Astrocyte (in vitro differentiated cells and primary cell): ENCODE data around the gene CARS1. TPM values are rescaled to one million over a fixed set of nuclear protein-coding genes. Genes with fewer than 3 reads are reported as not detected.
A peak's percentile ranks its signal among the peaks of the same experiment; 100 is the strongest.

Experiments
- DNase-seq: peaks from one replicate; pipeline ENCODE4 v3.0.0-alpha.2; 2010; ENCODE audit warnings: low read depth
- FAIRE-seq: peaks from 2 replicates; lab custom pipeline; 2011; peaks lifted over from hg19 to GRCh38; lab: Jason Lieb, UNC
- H2AFZ ChIP-seq: 2 replicates; pipeline ENCODE4 v1.6.0; 2012; ENCODE audit warnings: low read depth, low read length, inconsistent platforms
- H3K27ac ChIP-seq: 2 replicates; pipeline ENCODE4 v1.5.1; 2011; ENCODE audit warnings: low read depth, low read length, inconsistent platforms
- H3K27me3 ChIP-seq: 2 replicates; pipeline ENCODE4 v1.6.0; 2011; ENCODE audit warnings: low read length, inconsistent platforms; ENCODE audit not compliant: insufficient read depth
- H3K36me3 ChIP-seq: 2 replicates; pipeline ENCODE4 v1.5.1; 2011; ENCODE audit warnings: low read length, inconsistent platforms; ENCODE audit not compliant: insufficient read depth
- H3K4me1 ChIP-seq: 2 replicates; pipeline ENCODE4 v1.5.1; 2011; ENCODE audit warnings: low read length, inconsistent platforms; ENCODE audit not compliant: insufficient read depth
- H3K4me2 ChIP-seq: 2 replicates; pipeline ENCODE4 v1.6.0; 2012; ENCODE audit warnings: low read length, inconsistent platforms
- H3K4me3 ChIP-seq: 2 replicates; pipeline ENCODE4 v1.5.1; 2011; ENCODE audit warnings: low read depth, mild to moderate bottlenecking, low read length, inconsistent platforms; ENCODE audit not compliant: insufficient read depth
- H3K79me2 ChIP-seq: 2 replicates; pipeline ENCODE4 v1.6.0; 2012; ENCODE audit warnings: mild to moderate bottlenecking, low read length, inconsistent platforms; ENCODE audit not compliant: insufficient read depth
- H3K9ac ChIP-seq: 2 replicates; pipeline ENCODE4 v1.6.0; 2012; ENCODE audit warnings: mild to moderate bottlenecking, low read length, inconsistent platforms
- H3K9me3 ChIP-seq: 2 replicates; pipeline ENCODE4 v1.5.1; 2012; ENCODE audit warnings: low read depth, mild to moderate bottlenecking, low read length, inconsistent platforms; ENCODE audit not compliant: insufficient read depth
- H4K20me1 ChIP-seq: 2 replicates; pipeline ENCODE4 v1.6.0; 2012; ENCODE audit warnings: low read length, inconsistent platforms; ENCODE audit not compliant: insufficient read depth
- H3K27ac Mint-ChIP-seq: one replicate; pipeline ENCODE4 v1.8.0; 2021; ENCODE audit warnings: mild to moderate bottlenecking, mixed read lengths; ENCODE audit not compliant: unreplicated experiment
- H3K27me3 Mint-ChIP-seq: one replicate; pipeline ENCODE4 v1.8.0; 2021; ENCODE audit warnings: low read depth, mixed read lengths; ENCODE audit not compliant: unreplicated experiment
- H3K36me3 Mint-ChIP-seq: one replicate; pipeline ENCODE4 v1.8.0; 2021; ENCODE audit warnings: low read depth, mixed read lengths; ENCODE audit not compliant: unreplicated experiment
- H3K4me1 Mint-ChIP-seq: one replicate; pipeline ENCODE4 v1.8.0; 2021; ENCODE audit warnings: low read depth, mixed read lengths; ENCODE audit not compliant: unreplicated experiment
- H3K4me3 Mint-ChIP-seq: one replicate; pipeline ENCODE4 v1.8.0; 2021; ENCODE audit warnings: mild to moderate bottlenecking, moderate library complexity, mixed read lengths; ENCODE audit not compliant: unreplicated experiment
- H3K9me3 Mint-ChIP-seq: one replicate; pipeline ENCODE4 v1.8.0; 2021; ENCODE audit warnings: mild to moderate bottlenecking, mixed read lengths; ENCODE audit not compliant: unreplicated experiment
- EZH2 ChIP-seq: IDR thresholded peaks from 2 replicates; pipeline ENCODE4 v1.6.1; 2012; ENCODE audit warnings: mild to moderate bottlenecking, low read length, inconsistent platforms; ENCODE audit not compliant: insufficient read depth
- total RNA-seq: library from RNA; stranded (reverse); gene quantifications from 2 replicates; pipeline ENCODE4 v1.2.1, GENCODE V29; 2021
- TF ChIP-seq, protein P1 (sequence below): IDR thresholded peaks from 2 replicates; pipeline ENCODE4 v1.5.1; 2011; ENCODE audit warnings: low read depth, mild to moderate bottlenecking, inconsistent platforms, low read length, moderate library complexity; ENCODE audit not compliant: insufficient read depth

Gene CARS1
- total RNA-seq, 1 donor from 2014 or later = 123 TPM

DNA sequence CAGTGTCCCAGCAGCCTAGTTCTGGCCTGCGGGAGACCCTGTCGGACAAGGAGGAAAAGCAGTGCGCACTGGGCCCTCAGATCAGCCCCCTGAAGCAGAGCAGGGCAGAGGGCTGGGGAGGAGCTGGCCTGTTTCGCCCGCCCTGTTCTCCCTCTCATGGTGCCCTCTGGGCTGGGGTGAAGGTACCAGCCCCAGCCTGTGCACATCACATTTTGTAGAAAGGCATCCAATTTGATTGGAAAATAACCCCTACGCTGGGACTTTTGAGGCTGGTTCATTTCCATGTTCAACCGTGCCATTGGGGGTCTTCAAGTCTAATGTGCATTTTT, 64.3 kb downstream of the CARS1 start:
- Histone ChIP-seq H3K36me3 (no peaks in the 10 kb centered on the region), H3K4me1 (peaks cover 23% of the 10 kb centered on the region), H3K27me3 (no peaks in the 10 kb centered on the region), H4K20me1 (peaks cover 36% of the 10 kb centered on the region), H3K4me3 (peak overlapping the region; percentile 95), H3K79me2 (peaks cover 41% of the 10 kb centered on the region), H3K27ac (peak overlapping the region; percentile 90), H3K4me2 (peak overlapping the region; percentile 98), H2AFZ (peak overlapping the region; percentile 74), H3K9ac (peak overlapping the region; percentile 90), H3K9me3 (no peaks in the 10 kb centered on the region)
- no peak for TF ChIP-seq EZH2
- TF ChIP-seq, protein P1, sequence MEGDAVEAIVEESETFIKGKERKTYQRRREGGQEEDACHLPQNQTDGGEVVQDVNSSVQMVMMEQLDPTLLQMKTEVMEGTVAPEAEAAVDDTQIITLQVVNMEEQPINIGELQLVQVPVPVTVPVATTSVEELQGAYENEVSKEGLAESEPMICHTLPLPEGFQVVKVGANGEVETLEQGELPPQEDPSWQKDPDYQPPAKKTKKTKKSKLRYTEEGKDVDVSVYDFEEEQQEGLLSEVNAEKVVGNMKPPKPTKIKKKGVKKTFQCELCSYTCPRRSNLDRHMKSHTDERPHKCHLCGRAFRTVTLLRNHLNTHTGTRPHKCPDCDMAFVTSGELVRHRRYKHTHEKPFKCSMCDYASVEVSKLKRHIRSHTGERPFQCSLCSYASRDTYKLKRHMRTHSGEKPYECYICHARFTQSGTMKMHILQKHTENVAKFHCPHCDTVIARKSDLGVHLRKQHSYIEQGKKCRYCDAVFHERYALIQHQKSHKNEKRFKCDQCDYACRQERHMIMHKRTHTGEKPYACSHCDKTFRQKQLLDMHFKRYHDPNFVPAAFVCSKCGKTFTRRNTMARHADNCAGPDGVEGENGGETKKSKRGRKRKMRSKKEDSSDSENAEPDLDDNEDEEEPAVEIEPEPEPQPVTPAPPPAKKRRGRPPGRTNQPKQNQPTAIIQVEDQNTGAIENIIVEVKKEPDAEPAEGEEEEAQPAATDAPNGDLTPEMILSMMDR = no peak
- Mint-ChIP-seq H3K36me3 (peaks cover 3% of the 10 kb centered on the region), H3K9me3 (no peaks in the 10 kb centered on the region), H3K27ac (peak overlapping the region; percentile 87), H3K27me3 (no peaks in the 10 kb centered on the region), H3K4me1 (peaks cover 27% of the 10 kb centered on the region), H3K4me3 (peak overlapping the region; percentile 92)
- DNase-seq (no peak), FAIRE-seq (no peak)

DNA sequence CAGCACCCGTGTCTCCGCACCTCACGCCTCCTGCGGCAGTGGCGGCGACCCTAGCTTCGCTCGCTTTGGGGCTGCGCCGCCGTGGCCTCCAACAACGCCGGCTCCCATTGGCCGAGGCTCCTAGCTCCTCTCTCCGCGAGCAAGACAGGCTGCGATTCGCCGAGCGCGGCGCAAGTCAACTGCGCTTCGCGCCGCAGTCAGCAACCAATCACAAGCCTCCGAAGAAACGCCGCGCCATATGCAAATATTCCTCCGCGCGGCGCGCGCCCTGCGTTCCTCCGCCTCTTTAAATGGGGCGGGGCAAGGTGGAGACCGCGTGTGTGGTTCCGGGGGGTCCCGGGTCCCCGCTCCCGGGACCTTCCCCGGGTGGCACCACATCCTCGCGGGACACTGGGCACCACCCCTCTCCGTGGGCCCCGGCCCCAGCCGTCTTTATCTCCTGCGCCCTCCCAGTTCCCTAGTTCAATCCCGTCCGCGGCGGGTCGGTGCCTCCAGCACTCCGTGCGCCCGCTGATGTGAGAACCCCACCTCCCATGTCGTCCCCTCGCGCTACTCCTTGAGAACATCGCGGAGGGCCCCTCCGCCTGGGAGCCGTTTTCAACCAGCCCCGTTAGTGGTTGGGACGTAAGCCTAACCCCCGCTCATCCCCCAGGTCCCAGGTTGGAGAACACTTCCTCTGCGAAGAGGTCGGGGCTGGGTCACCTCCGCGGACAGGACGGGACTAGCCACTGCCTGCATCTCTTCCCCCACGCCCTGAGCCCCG, 64.8 kb downstream of the CARS1 start, which contains the start of gene NAP1L4:
Gene NAP1L4, minus strand, starts transcription at position 96 of the 763 bp plus-strand sequence. CDS start 13,109 bp downstream, outside the sequence.
- Mint-ChIP-seq H3K36me3 (peaks cover 3% of the 10 kb centered on the region), H3K27me3 (no peaks in the 10 kb centered on the region), H3K4me1 (peaks cover 28% of the 10 kb centered on the region), H3K27ac (peak within 1 kb of the TSS; percentile 95), H3K4me3 (peak within 1 kb of the TSS; percentile 100), H3K9me3 (no peaks in the 10 kb centered on the region)
- peak within 1 kb of the TSS; percentile 90 for H3K27ac ChIP-seq
- TF ChIP-seq, protein P1 = no peak
- H3K27me3 ChIP-seq = no peaks in the 10 kb centered on the region
- no peaks in the 10 kb centered on the region for H3K36me3 ChIP-seq
- H3K4me1 ChIP-seq = peaks cover 25% of the 10 kb centered on the region
- peak; percentile 89 for DNase-seq
- no peaks in the 10 kb centered on the region for H3K9me3 ChIP-seq
- H2AFZ ChIP-seq = peak within 1 kb of the TSS; percentile 74
- peak within 1 kb of the TSS; percentile 98 for H3K4me2 ChIP-seq
- peaks cover 40% of the 10 kb centered on the region for H4K20me1 ChIP-seq
- peak within 1 kb of the TSS; percentile 90 for H3K9ac ChIP-seq
- peaks cover 47% of the 10 kb centered on the region for H3K79me2 ChIP-seq
- H3K4me3 ChIP-seq = peak within 1 kb of the TSS; percentile 95
- FAIRE-seq = no peak
